ENCODE measurements around the gene RABGAP1L.
"Not testable (repeated sequence)": the region's sequence is repeated elsewhere in the genome, so short reads cannot be mapped to it uniquely, and the experiment has no call there.

The RABGAP1L gene

GRCh38 chr1:174583316-174583715 lies 424.0 kb downstream of the RABGAP1L start:
- H3K4me2 ChIP-seq (ENCODE audit: low read depth, low read length, poor library complexity, severe bottlenecking): no peak overlapping the region
- no peak overlapping the region for H3K27ac ChIP-seq (ENCODE audit: low read depth, low read length)
- no peaks in the 10 kb centered on the region for H3K9me2 ChIP-seq (replicated peaks; ENCODE audit: insufficient read depth, low read length)
- no peaks in the 10 kb centered on the region for H3K9me3 ChIP-seq (ENCODE audit: insufficient read depth, low read length)
- TF ChIP-seq, protein P1, sequence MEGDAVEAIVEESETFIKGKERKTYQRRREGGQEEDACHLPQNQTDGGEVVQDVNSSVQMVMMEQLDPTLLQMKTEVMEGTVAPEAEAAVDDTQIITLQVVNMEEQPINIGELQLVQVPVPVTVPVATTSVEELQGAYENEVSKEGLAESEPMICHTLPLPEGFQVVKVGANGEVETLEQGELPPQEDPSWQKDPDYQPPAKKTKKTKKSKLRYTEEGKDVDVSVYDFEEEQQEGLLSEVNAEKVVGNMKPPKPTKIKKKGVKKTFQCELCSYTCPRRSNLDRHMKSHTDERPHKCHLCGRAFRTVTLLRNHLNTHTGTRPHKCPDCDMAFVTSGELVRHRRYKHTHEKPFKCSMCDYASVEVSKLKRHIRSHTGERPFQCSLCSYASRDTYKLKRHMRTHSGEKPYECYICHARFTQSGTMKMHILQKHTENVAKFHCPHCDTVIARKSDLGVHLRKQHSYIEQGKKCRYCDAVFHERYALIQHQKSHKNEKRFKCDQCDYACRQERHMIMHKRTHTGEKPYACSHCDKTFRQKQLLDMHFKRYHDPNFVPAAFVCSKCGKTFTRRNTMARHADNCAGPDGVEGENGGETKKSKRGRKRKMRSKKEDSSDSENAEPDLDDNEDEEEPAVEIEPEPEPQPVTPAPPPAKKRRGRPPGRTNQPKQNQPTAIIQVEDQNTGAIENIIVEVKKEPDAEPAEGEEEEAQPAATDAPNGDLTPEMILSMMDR (IDR thresholded peaks at IDR 0.05; ENCODE audit: insufficient read depth, low read length, poor library complexity, severe bottlenecking): no peak
- TF ChIP-seq EZH2phosphoT487 (conservative IDR thresholded peaks at IDR 0.05; ENCODE audit: low read length): no peak
- no peaks in the 10 kb centered on the region for H3K79me2 ChIP-seq (ENCODE audit: insufficient read depth, low read length)
- H3K9ac ChIP-seq (ENCODE audit: low read length): no peak overlapping the region
- peaks cover 3% of the 10 kb centered on the region; the same call in 1 of the 2 replicates for H3K36me3 ChIP-seq (ENCODE audit: low read length)
- no peaks in the 10 kb centered on the region for H3K27me3 ChIP-seq (ENCODE audit: low read length)
- no peak overlapping the region for H3K4me3 ChIP-seq (ENCODE audit: insufficient read depth, low read length, poor library complexity, severe bottlenecking)
- no peaks in the 10 kb centered on the region for H3F3A ChIP-seq (ENCODE audit: insufficient read depth)
- H2AFZ ChIP-seq (ENCODE audit: low read depth, low read length, severe bottlenecking): no peak overlapping the region
- no peaks in the 10 kb centered on the region for H4K20me1 ChIP-seq (ENCODE audit: low read depth, low read length)

DNA sequence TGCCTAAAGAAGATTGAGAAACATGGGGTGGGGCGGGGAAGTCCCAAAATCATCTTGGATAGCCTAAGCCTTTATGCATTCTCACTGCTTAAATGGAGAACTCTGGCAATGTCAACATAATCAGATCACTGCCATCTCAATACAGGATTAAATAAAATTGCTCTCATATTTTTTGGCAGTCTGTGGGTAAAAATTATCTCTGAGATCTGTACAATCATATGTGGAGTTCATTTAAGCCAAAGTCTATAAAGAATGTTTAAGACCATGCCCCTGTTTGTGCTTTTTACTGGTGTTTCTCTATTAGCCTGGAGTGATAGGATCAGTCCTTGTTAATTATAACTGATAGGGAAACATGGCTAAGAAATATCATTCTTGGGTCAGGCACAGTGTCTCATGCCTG lies 424.8 kb downstream of the RABGAP1L start:
- Histone ChIP-seq H3F3A (ENCODE audit: insufficient read depth) (no peaks in the 10 kb centered on the region), H3K4me3 (ENCODE audit: insufficient read depth, low read length, poor library complexity, severe bottlenecking) (no peak overlapping the region), H3K79me2 (ENCODE audit: insufficient read depth, low read length) (no peaks in the 10 kb centered on the region), H3K9me3 (ENCODE audit: insufficient read depth, low read length) (no peaks in the 10 kb centered on the region), H2AFZ (ENCODE audit: low read depth, low read length, severe bottlenecking) (no peak overlapping the region), H3K9ac (ENCODE audit: low read length) (no peak overlapping the region), H3K27me3 (ENCODE audit: low read length) (no peaks in the 10 kb centered on the region), H3K27ac (ENCODE audit: low read depth, low read length) (no peak overlapping the region), H3K9me2 (replicated peaks; ENCODE audit: insufficient read depth, low read length) (no peaks in the 10 kb centered on the region), H3K4me2 (ENCODE audit: low read depth, low read length, poor library complexity, severe bottlenecking) (no peak overlapping the region), H4K20me1 (ENCODE audit: low read depth, low read length) (no peaks in the 10 kb centered on the region), H3K36me3 (ENCODE audit: low read length) (peaks cover 7% of the 10 kb centered on the region; the same call in 1 of the 2 replicates)
- TF ChIP-seq, protein P1 (IDR thresholded peaks at IDR 0.05; ENCODE audit: insufficient read depth, low read length, poor library complexity, severe bottlenecking): no peak
- no peak for TF ChIP-seq EZH2phosphoT487 (conservative IDR thresholded peaks at IDR 0.05; ENCODE audit: low read length)

DNA sequence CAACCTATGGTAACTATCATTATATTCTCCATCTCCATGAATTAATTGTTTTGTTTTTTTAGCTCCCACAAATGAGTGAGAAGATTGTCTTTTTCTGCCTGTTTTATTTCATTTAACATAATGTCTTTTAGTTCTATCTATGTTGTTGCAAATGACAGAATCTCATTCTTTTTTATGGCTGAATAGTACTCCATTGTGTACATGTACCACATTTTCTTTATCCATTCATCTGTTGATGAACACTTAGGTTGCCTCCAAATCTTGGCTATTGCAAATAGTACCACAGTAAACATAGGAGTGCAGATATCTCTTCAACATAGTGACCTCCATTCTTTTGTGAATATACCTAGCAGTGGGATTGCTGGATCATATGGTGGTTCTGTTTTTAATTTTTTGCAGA lies 429.3 kb downstream of the RABGAP1L start:
- not testable (repeated sequence) for H3K27ac ChIP-seq (ENCODE audit: low read depth, low read length); H3K4me2 ChIP-seq (ENCODE audit: low read depth, low read length, poor library complexity, severe bottlenecking); H2AFZ ChIP-seq (ENCODE audit: low read depth, low read length, severe bottlenecking); H3K9me3 ChIP-seq (ENCODE audit: insufficient read depth, low read length); H3K36me3 ChIP-seq (ENCODE audit: low read length); H3K4me3 ChIP-seq (ENCODE audit: insufficient read depth, low read length, poor library complexity, severe bottlenecking); H3K9ac ChIP-seq (ENCODE audit: low read length); H4K20me1 ChIP-seq (ENCODE audit: low read depth, low read length); H3K9me2 ChIP-seq (replicated peaks; ENCODE audit: insufficient read depth, low read length); H3K27me3 ChIP-seq (ENCODE audit: low read length); H3K79me2 ChIP-seq (ENCODE audit: insufficient read depth, low read length); H3F3A ChIP-seq (ENCODE audit: insufficient read depth)

DNA sequence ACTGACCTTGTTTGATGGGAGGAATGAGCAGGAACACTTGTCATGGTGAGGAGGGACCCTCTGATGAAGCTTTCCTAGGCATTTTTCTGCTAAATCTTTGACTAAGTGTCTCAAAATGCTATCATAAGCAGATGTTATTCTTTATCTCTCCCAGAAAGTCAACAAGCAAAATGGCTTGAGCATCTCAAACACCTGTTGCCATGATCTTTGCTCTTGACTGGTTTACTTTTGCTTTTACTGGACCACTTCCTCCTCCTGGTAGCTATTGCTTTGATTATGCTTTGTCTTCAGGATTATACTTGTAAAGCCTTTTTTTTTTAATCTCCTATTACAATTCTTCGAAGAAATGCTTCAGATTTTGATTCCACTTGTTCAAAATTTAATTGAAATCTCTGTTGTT lies 445.9 kb downstream of the RABGAP1L start:
- H3K9ac ChIP-seq (ENCODE audit: low read length): no peak overlapping the region
- no peaks in the 10 kb centered on the region for H3K9me3 ChIP-seq (ENCODE audit: insufficient read depth, low read length)
- no peak for TF ChIP-seq EZH2phosphoT487 (conservative IDR thresholded peaks at IDR 0.05; ENCODE audit: low read length)
- TF ChIP-seq, protein P1 (IDR thresholded peaks at IDR 0.05; ENCODE audit: insufficient read depth, low read length, poor library complexity, severe bottlenecking): no peak
- no peaks in the 10 kb centered on the region; the same call in 1 of the 2 replicates for H3F3A ChIP-seq (ENCODE audit: insufficient read depth)
- H3K79me2 ChIP-seq (ENCODE audit: insufficient read depth, low read length): no peaks in the 10 kb centered on the region
- H3K4me3 ChIP-seq (ENCODE audit: insufficient read depth, low read length, poor library complexity, severe bottlenecking): no peak overlapping the region
- H3K4me2 ChIP-seq (ENCODE audit: low read depth, low read length, poor library complexity, severe bottlenecking): no peak overlapping the region
- H3K27ac ChIP-seq (ENCODE audit: low read depth, low read length): no peak overlapping the region
- H3K36me3 ChIP-seq (ENCODE audit: low read length): 0 out of 2 replicates have a peak, but pooled peaks cover 4% of the 10 kb centered on the region
- H3K27me3 ChIP-seq (ENCODE audit: low read length): no peaks in the 10 kb centered on the region
- no peak overlapping the region for H2AFZ ChIP-seq (ENCODE audit: low read depth, low read length, severe bottlenecking)
- H3K9me2 ChIP-seq (replicated peaks; ENCODE audit: insufficient read depth, low read length): no peaks in the 10 kb centered on the region
- no peaks in the 10 kb centered on the region for H4K20me1 ChIP-seq (ENCODE audit: low read depth, low read length)
